HEK293 (cell line): ENCODE measurements around the gene HOXA10.

Experiments
- CTCF ChIP-seq: fragments of 450-650 bp; formaldehyde crosslinking; IDR thresholded peaks from 2 replicates; pipeline ENCODE4 v1.5.1; 2016; ENCODE audit warnings: missing biosample characterization, missing genetic modification characterization
- KLF10 ChIP-seq: fragments of 450-650 bp; IDR thresholded peaks from 2 replicates; pipeline ENCODE4 v1.5.1; 2018; ENCODE audit warnings: missing biosample characterization, mild to moderate bottlenecking, missing genetic modification characterization
- KLF16 ChIP-seq: fragments of 450-650 bp; formaldehyde crosslinking; IDR thresholded peaks from 2 replicates; pipeline ENCODE4 v1.5.1; 2017; ENCODE audit warnings: missing biosample characterization, missing genetic modification characterization
- OSR2 ChIP-seq: fragments of 450-650 bp; formaldehyde crosslinking; IDR thresholded peaks from 2 replicates; pipeline ENCODE4 v1.5.1; 2016; ENCODE audit warnings: missing biosample characterization, missing genetic modification characterization
- PBX3 ChIP-seq: sonication (generic); formaldehyde crosslinking; IDR thresholded peaks from 2 replicates; pipeline ENCODE4 v1.8.1; 2022; ENCODE audit warnings: mild to moderate bottlenecking, moderate library complexity, missing genetic modification reagents
- PRDM1 ChIP-seq: fragments of 450-650 bp; formaldehyde crosslinking; IDR thresholded peaks from 2 replicates; pipeline ENCODE4; 2016; ENCODE audit warnings: missing biosample characterization, missing genetic modification characterization
- REST ChIP-seq: fragments of 450-650 bp; formaldehyde crosslinking; IDR thresholded peaks from 2 replicates; pipeline ENCODE4 v1.5.1; 2016; ENCODE audit warnings: missing biosample characterization, missing genetic modification characterization
- ZBTB17 ChIP-seq: fragments of 450-650 bp; formaldehyde crosslinking; IDR thresholded peaks from 2 replicates; pipeline ENCODE4 v1.5.1; 2016; ENCODE audit warnings: missing biosample characterization, missing genetic modification characterization
- ZEB2 ChIP-seq: fragments of 450-650 bp; formaldehyde crosslinking; IDR thresholded peaks from 2 replicates; pipeline ENCODE4 v1.5.1; 2016; ENCODE audit warnings: missing biosample characterization, missing genetic modification characterization
- ZFP37 ChIP-seq: fragments of 450-650 bp; formaldehyde crosslinking; IDR thresholded peaks from 2 replicates; pipeline ENCODE4 v1.5.1; 2016; ENCODE audit warnings: missing biosample characterization, missing genetic modification characterization
- ZFP69B ChIP-seq: fragments of 450-650 bp; formaldehyde crosslinking; IDR thresholded peaks from 2 replicates; pipeline ENCODE4 v1.5.1; 2016; ENCODE audit warnings: missing biosample characterization, missing genetic modification characterization
- ZNF112 ChIP-seq: fragments of 450-650 bp; formaldehyde crosslinking; IDR thresholded peaks from 2 replicates; pipeline ENCODE4 v1.5.0; 2017; ENCODE audit warnings: missing biosample characterization, missing genetic modification characterization
- ZNF184 ChIP-seq: fragments of 450-650 bp; IDR thresholded peaks from 2 replicates; pipeline ENCODE4 v1.5.1; 2018; ENCODE audit warnings: missing biosample characterization, mild to moderate bottlenecking, missing genetic modification characterization
- ZNF221 ChIP-seq: fragments of 450-650 bp; formaldehyde crosslinking; IDR thresholded peaks from 2 replicates; pipeline ENCODE4 v1.5.1; 2017; ENCODE audit warnings: missing biosample characterization, missing genetic modification characterization, borderline replicate concordance
- ZNF24 ChIP-seq: fragments of 450-650 bp; formaldehyde crosslinking; IDR thresholded peaks from 2 replicates; pipeline ENCODE4 v1.5.1; 2016; ENCODE audit warnings: missing biosample characterization, missing genetic modification characterization
- ZNF280C ChIP-seq: fragments of 450-650 bp; formaldehyde crosslinking; IDR thresholded peaks from 2 replicates; pipeline ENCODE4 v1.5.1; 2016; ENCODE audit warnings: missing biosample characterization, missing genetic modification characterization
- ZNF350 ChIP-seq: fragments of 450-650 bp; formaldehyde crosslinking; IDR thresholded peaks from 2 replicates; pipeline ENCODE4 v1.5.0; 2017; ENCODE audit warnings: missing biosample characterization, mild to moderate bottlenecking, missing genetic modification characterization
- ZNF354C ChIP-seq: fragments of 450-650 bp; formaldehyde crosslinking; IDR thresholded peaks from 2 replicates; pipeline ENCODE4 v1.5.1; 2016; ENCODE audit warnings: missing biosample characterization, missing genetic modification characterization, low read depth, borderline replicate concordance
- ZNF37A ChIP-seq: fragments of 450-650 bp; IDR thresholded peaks from 2 replicates; pipeline ENCODE4 v1.5.1; 2018; ENCODE audit warnings: missing biosample characterization, missing genetic modification characterization
- ZNF398 ChIP-seq: fragments of 450-650 bp; formaldehyde crosslinking; IDR thresholded peaks from 2 replicates; pipeline ENCODE4 v1.5.1; 2017; ENCODE audit warnings: missing biosample characterization, missing genetic modification characterization
- ZNF510 ChIP-seq: fragments of 450-650 bp; formaldehyde crosslinking; IDR thresholded peaks from 2 replicates; pipeline ENCODE4 v1.5.1; 2018; ENCODE audit warnings: mild to moderate bottlenecking, missing genetic modification characterization, missing biosample characterization; ENCODE audit not compliant: insufficient replicate concordance
- ZNF561 ChIP-seq: fragments of 450-650 bp; IDR thresholded peaks from 2 replicates; pipeline ENCODE4 v1.5.1; 2018; ENCODE audit warnings: missing biosample characterization, missing genetic modification characterization, borderline replicate concordance
- ZNF585B ChIP-seq: fragments of 450-650 bp; formaldehyde crosslinking; IDR thresholded peaks from 2 replicates; pipeline ENCODE4 v1.5.1; 2016; ENCODE audit warnings: missing biosample characterization, missing genetic modification characterization
- ZNF645 ChIP-seq: fragments of 450-650 bp; formaldehyde crosslinking; IDR thresholded peaks from 2 replicates; pipeline ENCODE4; 2016; ENCODE audit warnings: missing biosample characterization, missing genetic modification characterization
- ZNF701 ChIP-seq: fragments of 450-650 bp; formaldehyde crosslinking; IDR thresholded peaks from 2 replicates; pipeline ENCODE4 v1.5.1; 2016; ENCODE audit warnings: missing biosample characterization, missing genetic modification characterization
- ZSCAN30 ChIP-seq: fragments of 450-650 bp; IDR thresholded peaks from 2 replicates; pipeline ENCODE4 v1.5.1; 2018; ENCODE audit warnings: missing biosample characterization, mild to moderate bottlenecking, missing genetic modification characterization, moderate library complexity
- ZSCAN4 ChIP-seq: fragments of 450-650 bp; formaldehyde crosslinking; IDR thresholded peaks from 2 replicates; pipeline ENCODE4 v1.5.1; 2017; ENCODE audit warnings: missing biosample characterization, missing genetic modification characterization

HOXA10 gene

GRCh38 chr7:27150568-27151340, 23.4 kb downstream of the HOXA10 start (continued):
- TF ChIP-seq ZNF645 (tag by site-specific recombination) (no peak), ZNF350 (no peak), REST (tag by site-specific recombination) (peak; percentile 93), ZEB2 (tag by site-specific recombination) (0 out of 2 replicates have a peak, but pooled peaks have one; percentile 37), PBX3 (peak; percentile 60; the same call in 1 of the 2 replicates), ZNF354C (tag by site-specific recombination) (no peak), ZNF221 (tag by site-specific recombination) (no peak), ZNF510 (tag by site-specific recombination) (no peak), ZSCAN30 (peak; percentile 51; the same call in 1 of the 2 replicates), KLF16 (no peak), ZNF280C (tag by site-specific recombination) (no peak), KLF10 (tag by site-specific recombination) (peak; percentile 18; the same call in 1 of the 2 replicates), ZNF585B (no peak), ZNF112 (tag by site-specific recombination) (no peak), OSR2 (tag by site-specific recombination) (no peak), PRDM1 (tag by site-specific recombination) (no peak), ZFP37 (tag by site-specific recombination) (peak; percentile 66), ZFP69B (tag by site-specific recombination) (no peak), ZNF398 (peak; percentile 20; the same call in 1 of the 2 replicates), ZBTB17 (peak; percentile 40; the same call in 1 of the 2 replicates), CTCF (tag by site-specific recombination) (peak; percentile 87), ZNF701 (tag by site-specific recombination) (no peak), ZSCAN4 (tag by site-specific recombination) (no peak), ZNF37A (tag by site-specific recombination) (no peak), ZNF24 (tag by site-specific recombination) (no peak), ZNF561 (no peak), ZNF184 (tag by site-specific recombination) (no peak)
